Cerebellar nuclear complex (tissue), 1 donor: ENCODE measurements around the gene TIMM29.
A peak's percentile ranks its signal among the peaks of the same experiment; 100 is the strongest.
"Not testable (repeated sequence)": the region's sequence is repeated elsewhere in the genome, so short reads cannot be mapped to it uniquely, and the experiment has no call there.

ENCODE experiments used
- DNase-seq, 2 experiments: peaks; one replicate each; lab custom pipeline; 2025; lab: John Stamatoyannopoulos, UW

Gene TIMM29

GRCh38 chr19:10945264-10945663, 16.7 kb downstream of the TIMM29 start:
- DNase-seq: no peak

GRCh38 chr19:10946958-10947657, 18.5 kb downstream of the TIMM29 start:
- peak in 1 of 2 experiments; percentile 4 for DNase-seq

GRCh38 chr19:10952809-10953208, 24.2 kb downstream of the TIMM29 start:
- no peak for DNase-seq

GRCh38 chr19:10959277-10959968, 30.8 kb downstream of the TIMM29 start:
- not testable (repeated sequence) for DNase-seq

GRCh38 chr19:10960314-10961072, 31.9 kb downstream of the TIMM29 start, which contains the start of gene SMARCA4:
TSS of gene SMARCA4 (plus strand) at chr19:10961030. CDS start at chr19:10984152, 23,122 bp downstream.
- DNase-seq: peak; percentile 29 to 41

GRCh38 chr19:10961073-10961860, 32.7 kb downstream of the TIMM29 start:
- peak in 1 of 2 experiments; percentile 27 for DNase-seq

- no peak for DNase-seq
Observed at GRCh38 chr19:10962863-10963262, 34.3 kb downstream of the TIMM29 start.

- no peak for DNase-seq
Observed at GRCh38 chr19:10963865-10964264, 35.3 kb downstream of the TIMM29 start.

GRCh38 chr19:10964903-10965302, 36.3 kb downstream of the TIMM29 start:
- DNase-seq: no peak

- DNase-seq: no peak
Observed at GRCh38 chr19:10965398-10965797, 36.8 kb downstream of the TIMM29 start.

- DNase-seq: no peak
Observed at GRCh38 chr19:10966809-10967208, 38.2 kb downstream of the TIMM29 start.

- no peak for DNase-seq
Observed at GRCh38 chr19:10968527-10969135, 40.0 kb downstream of the TIMM29 start.

GRCh38 chr19:10971107-10971726, 42.6 kb downstream of the TIMM29 start:
- DNase-seq: no peak

GRCh38 chr19:10975374-10976130, 46.9 kb downstream of the TIMM29 start:
- DNase-seq: no peak

GRCh38 chr19:10976131-10976892, 47.7 kb downstream of the TIMM29 start:
- no peak for DNase-seq

- DNase-seq: no peak
Observed at GRCh38 chr19:10977742-10978092, 49.1 kb downstream of the TIMM29 start.
